Activated CD4-positive, alpha-beta T cell treated with anti-CD3 and anti-CD28 coated beads for 36 hours (primary cell): Measurements from ENCODE around the gene CFAP119. TPM values are rescaled to one million over a fixed set of nuclear protein-coding genes. Genes with fewer than 3 reads are reported as not detected.
A peak's percentile ranks its signal among the peaks of the same experiment; 100 is the strongest.

Experiments
- ATAC-seq: fragments of 200-7000 bp; cut with Tn5 transposase; one replicate; pipeline ENCODE4 v1.10.0; 2021; ENCODE audit warnings: mild to moderate bottlenecking, moderate library complexity
- CTCF ChIA-PET: fragments of 350-600 bp; sonication (Branson Sonifier 250); formaldehyde crosslinking; loops from one replicate; lab custom pipeline; 2021; ENCODE audit warnings: antibody characterized with exemption; lab: Charles Lee
- POLR2A ChIA-PET: fragments of 350-600 bp; sonication (Branson Sonifier 250); formaldehyde crosslinking; loops from one replicate; lab custom pipeline; 2021; ENCODE audit warnings: antibody characterized with exemption, inconsistent platforms; lab: Charles Lee
- DNase-seq: peaks from one replicate; pipeline ENCODE4 v3.0.0-alpha.2; 2020
- H3K27ac Mint-ChIP-seq: one replicate; pipeline ENCODE4 v1.8.0; 2021; ENCODE audit warnings: mixed read lengths
- H3K27me3 Mint-ChIP-seq: one replicate; pipeline ENCODE4 v1.8.0; 2021; ENCODE audit warnings: mixed read lengths
- H3K36me3 Mint-ChIP-seq: one replicate; pipeline ENCODE4 v1.8.0; 2021; ENCODE audit warnings: low read depth, mixed read lengths
- H3K4me1 Mint-ChIP-seq: one replicate; pipeline ENCODE4 v1.8.0; 2021; ENCODE audit warnings: mixed read lengths
- H3K4me3 Mint-ChIP-seq: one replicate; pipeline ENCODE4 v1.8.0; 2021; ENCODE audit warnings: mild to moderate bottlenecking, moderate library complexity, mixed read lengths
- H3K9me3 Mint-ChIP-seq: one replicate; pipeline ENCODE4 v1.8.0; 2021; ENCODE audit warnings: low read depth, mixed read lengths
- intact Hi-C, 2 experiments: fragments of 100-400 bp; cut with DNase I in 1 of 2; cut with micrococcal nuclease in 1 of 2; formaldehyde crosslinking; loops; one replicate each; pipeline versions ENCODE4 v1.14.2 to v1.15.1; 2022 to 2024; cut with DNase I, micrococcal nuclease
- total RNA-seq, 2 experiments: library from RNA; stranded (reverse); gene quantifications; one replicate each; pipeline ENCODE4 v1.2.3, GENCODE V29; 2021

Gene CFAP119
- total RNA-seq, 2 experiments from 2014 or later = 1.7 to 3.1 TPM

DNA sequence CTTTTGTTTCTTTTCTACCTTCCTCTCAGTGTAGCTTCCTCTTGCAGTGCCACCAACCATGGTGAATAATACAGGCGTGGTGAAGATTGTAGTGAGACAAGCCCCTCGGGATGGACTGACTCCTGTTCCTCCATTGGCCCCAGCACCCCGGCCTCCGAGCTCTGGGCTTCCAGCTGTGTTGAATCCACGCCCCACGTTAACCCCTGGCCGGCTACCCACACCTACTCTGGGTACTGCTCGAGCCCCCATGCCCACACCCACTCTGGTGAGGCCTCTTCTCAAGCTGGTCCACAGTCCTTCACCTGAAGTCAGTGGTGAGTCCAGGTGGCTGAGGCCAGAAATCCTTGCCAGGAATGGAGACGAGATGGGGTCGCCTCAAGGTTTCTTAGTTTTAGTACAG is 38.9 kb downstream of the CFAP119 start:
- peaks cover 71% of the 10 kb centered on the region for H3K36me3 Mint-ChIP-seq
- H3K9me3 Mint-ChIP-seq = no peaks in the 10 kb centered on the region
- no peaks in the 10 kb centered on the region for H3K4me1 Mint-ChIP-seq
- ATAC-seq (no peak), DNase-seq (no peak)
- intact Hi-C loops = no loop called here
- ChIA-PET CTCF (interaction anchor here (0.6 kb wide), 1 partner anchor 61 kb away, joined by 5 read pairs; no protein-coding TSS in a partner anchor), POLR2A (no interaction called here)
- H3K27me3 Mint-ChIP-seq = no peaks in the 10 kb centered on the region
- no peak overlapping the region for H3K27ac Mint-ChIP-seq
- H3K4me3 Mint-ChIP-seq = no peak overlapping the region

DNA sequence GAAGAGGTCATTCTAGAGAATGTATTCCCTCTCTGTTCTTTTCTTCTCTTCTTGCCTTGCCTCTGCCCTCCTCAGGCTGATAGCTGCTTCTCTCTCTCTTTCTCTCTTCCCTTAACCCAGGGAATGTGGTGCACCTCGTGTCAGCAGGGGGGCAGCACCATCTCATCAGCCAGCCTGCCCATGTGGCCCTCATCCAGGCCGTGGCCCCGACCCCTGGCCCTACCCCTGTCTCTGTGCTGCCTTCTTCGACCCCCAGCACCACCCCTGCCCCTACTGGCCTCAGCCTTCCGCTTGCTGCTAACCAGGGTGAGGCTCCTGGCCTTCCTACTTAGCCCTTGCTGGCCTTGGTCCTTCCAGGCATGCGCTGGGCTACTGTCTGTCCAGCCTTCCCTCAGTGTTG is 39.4 kb downstream of the CFAP119 start:
- intact Hi-C loops = no loop called here
- Mint-ChIP-seq H3K4me1 (no peaks in the 10 kb centered on the region), H3K36me3 (peaks cover 67% of the 10 kb centered on the region), H3K27me3 (no peaks in the 10 kb centered on the region), H3K4me3 (no peak overlapping the region), H3K27ac (no peak overlapping the region), H3K9me3 (no peaks in the 10 kb centered on the region)
- ATAC-seq = no peak
- ChIA-PET POLR2A (no interaction called here), CTCF (no interaction called here)
- DNase-seq = peak; percentile 15

DNA sequence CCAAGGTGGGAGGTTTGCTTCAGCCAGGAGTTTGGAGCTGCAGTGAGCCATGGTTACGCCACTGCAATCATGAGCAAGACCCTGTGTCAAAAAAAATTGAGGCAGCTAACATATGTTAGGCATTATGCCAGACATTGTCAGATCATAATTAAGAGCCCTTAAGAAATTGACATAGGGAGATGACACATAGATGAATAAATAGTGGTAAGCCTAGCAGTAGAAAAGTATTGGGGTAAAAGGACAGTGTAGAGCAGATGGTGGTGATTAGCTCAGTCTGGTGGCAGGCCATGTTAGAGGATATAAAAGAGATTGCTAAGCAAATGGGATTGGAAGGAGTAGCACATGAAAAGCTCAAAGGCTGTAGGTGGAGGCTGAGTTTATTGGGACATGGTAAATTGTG is 40.3 kb downstream of the CFAP119 start:
- ChIA-PET CTCF (no interaction called here), POLR2A (interaction anchor here (0.8 kb wide), 1 partner anchor 10 kb away, joined by 3 read pairs; no protein-coding TSS in a partner anchor)
- Mint-ChIP-seq H3K27me3 (no peaks in the 10 kb centered on the region), H3K9me3 (no peaks in the 10 kb centered on the region), H3K36me3 (peaks cover 68% of the 10 kb centered on the region), H3K27ac (peak overlapping the region; percentile 17), H3K4me1 (peaks cover 4% of the 10 kb centered on the region), H3K4me3 (no peak overlapping the region)
- intact Hi-C loops = no loop called here
- ATAC-seq = no peak
- no peak for DNase-seq

DNA sequence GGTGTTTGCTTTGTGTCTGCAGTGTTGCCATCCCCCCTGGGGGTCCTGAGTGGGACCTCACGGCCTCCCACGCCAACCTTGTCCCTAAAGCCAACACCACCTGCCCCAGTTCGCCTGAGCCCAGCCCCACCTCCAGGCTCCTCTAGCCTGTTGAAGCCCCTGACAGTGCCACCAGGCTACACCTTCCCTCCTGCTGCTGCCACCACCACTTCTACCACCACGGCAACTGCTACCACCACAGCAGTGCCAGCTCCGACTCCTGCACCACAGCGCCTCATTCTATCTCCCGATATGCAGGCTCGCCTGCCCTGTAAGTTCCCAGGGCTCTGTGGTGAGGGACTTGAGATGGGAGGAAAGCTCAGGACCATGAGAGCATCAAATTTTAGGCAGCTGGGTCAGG is 40.7 kb downstream of the CFAP119 start:
- POLR2A ChIA-PET = interaction anchor here (0.8 kb wide), 1 partner anchor 9 kb away, joined by 3 read pairs; no protein-coding TSS in a partner anchor
- ATAC-seq = no peak

DNA sequence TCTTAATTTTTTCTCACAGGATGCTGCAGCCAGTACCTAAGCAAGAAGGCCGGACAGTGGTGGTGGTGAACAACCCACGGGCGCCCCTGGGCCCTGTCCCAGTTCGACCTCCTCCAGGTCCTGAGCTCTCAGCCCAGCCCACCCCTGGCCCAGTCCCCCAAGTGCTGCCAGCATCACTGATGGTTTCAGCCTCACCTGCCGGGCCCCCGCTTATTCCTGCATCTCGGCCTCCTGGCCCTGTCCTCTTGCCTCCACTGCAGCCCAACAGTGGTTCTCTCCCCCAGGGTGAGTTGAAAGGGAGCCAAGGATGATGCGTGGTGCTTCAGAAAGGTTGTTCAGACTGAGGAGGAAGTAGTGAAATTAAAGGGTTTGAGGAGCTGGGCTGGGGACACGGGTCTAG is 41.2 kb downstream of the CFAP119 start:
- DNase-seq (no peak), ATAC-seq (no peak)
- ChIA-PET CTCF (interaction anchor here (1.1 kb wide), 1 partner anchor 30 kb away, joined by 4 read pairs; no protein-coding TSS in a partner anchor), POLR2A (no interaction called here)
- peaks cover 13% of the 10 kb centered on the region for H3K4me1 Mint-ChIP-seq
- H3K9me3 Mint-ChIP-seq = no peaks in the 10 kb centered on the region
- H3K27ac Mint-ChIP-seq = peak overlapping the region; percentile 59
- no peaks in the 10 kb centered on the region for H3K27me3 Mint-ChIP-seq
- peaks cover 77% of the 10 kb centered on the region for H3K36me3 Mint-ChIP-seq
- H3K4me3 Mint-ChIP-seq = no peak overlapping the region
- intact Hi-C loops = no loop called here

More for the DNA sequence above, 40.7 kb downstream of the CFAP119 start:
- CTCF ChIA-PET = no interaction called here
- Mint-ChIP-seq H3K27ac (no peak overlapping the region), H3K27me3 (no peaks in the 10 kb centered on the region), H3K9me3 (no peaks in the 10 kb centered on the region), H3K4me3 (no peak overlapping the region), H3K4me1 (peaks cover 8% of the 10 kb centered on the region), H3K36me3 (peaks cover 73% of the 10 kb centered on the region)
- no peak for DNase-seq
- intact Hi-C loops = no loop called here

DNA sequence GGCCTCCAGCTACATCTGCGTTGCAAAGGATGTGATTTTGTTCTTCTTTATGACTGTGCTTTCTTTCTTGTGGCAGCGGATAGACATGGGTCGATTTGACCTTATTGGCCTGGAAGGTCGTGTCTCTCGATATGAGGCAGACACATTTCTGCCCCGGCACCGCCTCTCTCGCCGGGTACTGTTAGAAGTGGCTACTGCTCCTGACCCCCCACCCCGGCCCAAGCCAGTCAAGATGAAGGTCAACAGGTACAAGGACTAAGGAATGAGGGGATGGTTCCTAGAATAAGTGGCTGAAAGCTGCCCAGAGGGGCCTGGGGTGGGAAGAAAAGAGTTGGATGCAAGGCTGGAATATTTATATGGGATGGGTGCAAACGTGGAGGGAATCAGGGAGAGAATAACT is 41.8 kb downstream of the CFAP119 start:
- POLR2A ChIA-PET = no interaction called here
- Mint-ChIP-seq H3K9me3 (no peaks in the 10 kb centered on the region), H3K4me3 (no peak overlapping the region), H3K27ac (no peak overlapping the region), H3K4me1 (peaks cover 18% of the 10 kb centered on the region), H3K36me3 (peaks cover 76% of the 10 kb centered on the region), H3K27me3 (no peaks in the 10 kb centered on the region)
- CTCF ChIA-PET = interaction anchor here (1.1 kb wide), 1 partner anchor 30 kb away, joined by 4 read pairs; no protein-coding TSS in a partner anchor
- ATAC-seq (no peak), DNase-seq (no peak)
- intact Hi-C loops = no loop called here

DNA sequence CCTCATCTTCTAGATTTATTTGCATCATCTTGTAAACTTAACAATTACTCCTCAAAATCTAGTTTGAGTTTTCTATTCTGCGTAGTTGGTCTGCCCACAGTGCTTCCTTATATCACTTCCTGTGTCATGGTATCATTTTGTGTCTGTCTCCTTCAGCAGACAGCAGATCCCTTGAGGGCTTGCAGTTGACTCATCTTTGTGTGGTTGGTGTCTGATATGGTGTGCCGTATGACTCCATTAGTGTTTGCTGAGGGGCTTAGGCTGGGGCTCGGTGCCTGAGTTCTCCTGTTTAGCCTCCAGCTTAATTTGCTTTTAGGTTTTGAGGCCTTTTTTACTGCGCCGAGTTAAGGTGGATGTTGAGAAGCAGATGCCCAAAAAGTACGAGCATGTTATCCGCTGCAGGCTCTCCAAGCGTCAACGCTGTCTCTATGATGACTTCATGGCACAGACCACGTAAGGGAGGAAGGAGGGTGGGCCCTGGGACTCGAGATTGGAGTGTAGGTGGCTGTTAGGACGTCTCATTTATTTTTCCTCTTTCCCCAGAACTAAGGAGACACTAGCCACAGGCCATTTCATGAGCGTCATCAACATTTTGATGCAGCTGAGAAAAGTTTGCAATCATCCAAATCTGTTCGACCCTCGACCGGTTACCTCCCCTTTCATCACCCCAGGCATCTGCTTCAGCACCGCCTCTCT is 46.0 kb downstream of the CFAP119 start:
- peak; percentile 62 for DNase-seq
- peak; percentile 100 for ATAC-seq
- ChIA-PET CTCF (interaction anchor here (0.6 to 0.8 kb wide), 3 partner anchors 9 to 34 kb away, joined by 3 read pairs; no protein-coding TSS in a partner anchor), POLR2A (interaction anchor here (0.5 kb wide), 1 partner anchor 21 kb away, joined by 3 read pairs; no protein-coding TSS in a partner anchor)
- intact Hi-C loops = loop anchor here (1.0 kb wide), 1 partner anchor 17 kb away; the partner anchor contains the start of gene SRCAP (in 2 of the 2)
- Mint-ChIP-seq H3K36me3 (peaks cover 71% of the 10 kb centered on the region), H3K4me3 (peak overlapping the region; percentile 10), H3K27me3 (no peaks in the 10 kb centered on the region), H3K4me1 (peaks cover 30% of the 10 kb centered on the region), H3K27ac (peak overlapping the region; percentile 96), H3K9me3 (no peaks in the 10 kb centered on the region)

DNA sequence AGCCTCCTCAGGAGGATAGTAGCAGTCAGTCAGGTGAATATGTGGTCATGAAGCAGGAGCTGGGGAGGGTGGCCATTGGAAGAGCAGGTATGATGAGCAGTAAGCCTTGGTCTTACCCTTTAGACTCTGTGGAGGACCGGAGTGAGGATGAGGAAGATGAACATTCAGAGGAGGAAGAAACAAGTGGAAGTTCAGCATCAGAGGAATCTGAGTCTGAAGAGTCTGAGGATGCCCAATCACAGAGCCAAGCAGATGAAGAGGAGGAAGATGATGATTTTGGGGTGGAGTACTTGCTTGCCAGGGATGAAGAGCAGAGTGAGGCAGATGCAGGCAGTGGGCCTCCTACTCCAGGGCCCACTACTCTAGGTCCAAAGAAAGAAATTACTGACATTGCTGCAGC is 50.1 kb downstream of the CFAP119 start:
- no peak for ATAC-seq

DNA sequence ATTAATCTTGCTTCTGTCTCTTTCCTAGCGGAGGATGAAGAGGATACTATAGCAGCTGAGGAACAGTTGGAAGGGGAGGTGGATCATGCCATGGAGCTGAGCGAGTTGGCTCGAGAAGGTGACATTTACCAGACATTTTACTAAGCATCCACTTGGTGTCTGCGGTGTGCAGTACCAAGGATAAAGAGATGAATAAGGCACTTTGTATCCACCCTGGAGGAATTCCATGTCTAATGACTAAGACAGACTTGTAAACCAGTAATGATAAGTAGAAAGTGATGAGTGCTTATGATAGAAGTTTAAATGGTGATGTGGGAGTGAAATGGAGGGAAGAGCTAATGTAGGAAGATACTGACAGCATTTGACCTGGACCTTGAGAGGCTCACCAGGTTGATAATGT is 50.9 kb downstream of the CFAP119 start:
- no peak overlapping the region for H3K4me3 Mint-ChIP-seq
- H3K4me1 Mint-ChIP-seq = peaks cover 20% of the 10 kb centered on the region
- no peaks in the 10 kb centered on the region for H3K9me3 Mint-ChIP-seq
- H3K36me3 Mint-ChIP-seq = peaks cover 83% of the 10 kb centered on the region
- DNase-seq = no peak
- ATAC-seq = no peak
- ChIA-PET POLR2A (interaction anchor here (0.8 to 1.1 kb wide), 3 partner anchors 14 to 50 kb away, joined by 3 read pairs; no protein-coding TSS in a partner anchor), CTCF (interaction anchor here (0.6 to 0.9 kb wide), 2 partner anchors 17 to 32 kb away, joined by 3 read pairs; no protein-coding TSS in a partner anchor)
- intact Hi-C loops = no loop called here
- H3K27ac Mint-ChIP-seq = peak overlapping the region; percentile 3
- H3K27me3 Mint-ChIP-seq = no peaks in the 10 kb centered on the region

More for the DNA sequence above, 50.1 kb downstream of the CFAP119 start:
- ChIA-PET CTCF (interaction anchor here (0.6 to 0.9 kb wide), 2 partner anchors 18 to 33 kb away, joined by 3 read pairs; no protein-coding TSS in a partner anchor), POLR2A (interaction anchor here (0.8 to 1.3 kb wide), 4 partner anchors 8 to 47 kb away, joined by 3 to 4 read pairs (median 3); no protein-coding TSS in a partner anchor)
- H3K27me3 Mint-ChIP-seq = no peaks in the 10 kb centered on the region
- H3K27ac Mint-ChIP-seq = peak overlapping the region; percentile 1
- no peak for DNase-seq
- H3K4me1 Mint-ChIP-seq = peaks cover 28% of the 10 kb centered on the region
- no peaks in the 10 kb centered on the region for H3K9me3 Mint-ChIP-seq
- H3K4me3 Mint-ChIP-seq = no peak overlapping the region
- H3K36me3 Mint-ChIP-seq = peaks cover 85% of the 10 kb centered on the region
- intact Hi-C loops = no loop called here
